GM19328 (cell line): ENCODE results near the gene NHSL2.
"Not testable (repeated sequence)": the region's sequence is repeated elsewhere in the genome, so short reads cannot be mapped to it uniquely, and the experiment has no call there.

Source experiments
- ATAC-seq: cut with Tn5 transposase; IDR thresholded peaks from one replicate; pipeline ENCODE4 v1.9.1; 2021; ENCODE audit warnings: mild to moderate bottlenecking, moderate library complexity; ENCODE audit not compliant: unreplicated experiment

NHSL2 gene

DNA sequence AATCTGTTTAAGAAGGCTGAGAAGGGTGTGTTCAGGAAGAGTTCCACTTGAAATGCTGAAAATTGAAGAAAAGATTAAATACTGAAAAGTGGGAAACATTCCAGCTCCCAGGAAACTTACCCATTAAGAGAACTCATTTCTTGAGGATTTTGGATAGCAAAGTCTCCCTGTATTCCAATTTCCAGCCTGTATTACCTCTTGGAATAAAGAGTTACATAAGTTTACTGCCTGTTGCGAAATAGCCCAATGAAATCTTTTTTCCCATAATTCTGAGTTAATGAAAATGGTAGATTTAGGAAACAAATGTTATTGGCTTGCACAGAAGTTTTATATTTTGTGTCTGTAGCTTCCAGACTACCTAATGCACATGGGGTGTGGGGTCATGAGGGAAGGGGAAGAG, 12.0 kb downstream of the NHSL2 start:
- no peak for ATAC-seq

DNA sequence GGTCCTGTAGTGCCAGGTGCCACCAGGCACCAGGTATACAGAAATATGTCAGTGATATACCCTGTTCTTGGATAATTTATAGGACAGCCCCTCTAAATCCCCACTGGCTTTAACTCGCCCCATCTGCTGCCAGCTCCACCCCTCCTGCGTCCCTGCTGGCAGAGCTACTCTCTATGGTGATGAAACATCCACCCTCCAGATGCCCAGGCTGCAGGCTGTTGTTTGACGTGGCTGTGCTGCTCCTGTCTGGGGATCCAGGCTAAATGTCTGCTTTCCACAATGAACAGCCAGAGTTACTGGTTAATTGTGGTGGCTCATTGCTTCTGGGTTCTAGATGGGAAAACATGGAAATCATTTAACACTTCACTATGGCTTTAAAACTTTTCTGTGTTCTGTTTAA, 12.9 kb downstream of the NHSL2 start:
- no peak for ATAC-seq

GRCh38 chrX:71927040-71927439, 16.4 kb downstream of the NHSL2 start:
- no peak for ATAC-seq

DNA sequence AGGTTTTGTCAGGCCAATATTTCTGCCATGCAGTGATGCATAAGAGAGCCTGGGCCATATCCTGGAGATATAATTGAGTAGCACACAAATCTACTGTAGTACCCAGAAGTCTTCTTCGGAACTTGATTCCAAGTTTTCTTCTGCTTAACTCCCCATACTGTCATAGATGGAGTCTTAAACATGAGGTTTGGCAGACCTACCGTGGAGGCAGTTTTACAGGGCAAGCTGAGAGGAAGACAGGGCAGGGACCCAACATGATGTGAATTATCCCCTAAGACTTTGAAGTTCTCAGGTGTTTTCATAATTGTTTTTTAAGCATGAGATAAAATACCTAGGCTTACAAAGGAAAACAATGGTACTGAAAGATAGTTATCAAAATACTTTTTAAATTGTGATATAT, 18.2 kb downstream of the NHSL2 start:
- ATAC-seq: no peak

GRCh38 chrX:71930298-71930697, 19.7 kb downstream of the NHSL2 start:
- no peak for ATAC-seq

DNA sequence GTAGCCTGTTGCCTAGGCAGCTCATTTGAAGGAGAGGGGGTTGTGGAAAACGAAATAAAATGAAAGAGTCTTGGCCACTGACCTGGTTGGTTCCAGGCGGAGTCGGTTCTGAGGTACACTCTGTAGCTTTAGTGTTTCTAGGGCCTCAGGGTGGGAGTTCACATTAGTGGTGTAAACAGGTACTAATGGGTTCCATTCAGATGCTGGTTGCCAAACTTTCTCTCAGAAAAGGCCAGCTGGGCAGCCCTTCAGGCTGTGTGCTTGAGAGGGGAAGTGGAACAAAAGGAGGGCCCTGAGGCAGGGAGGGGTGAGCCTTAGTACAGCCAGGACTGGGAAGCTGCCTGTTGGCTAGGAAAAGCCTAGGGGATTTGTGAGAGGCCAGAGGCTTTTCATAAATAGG, 24.8 kb downstream of the NHSL2 start:
- ATAC-seq: no peak

DNA sequence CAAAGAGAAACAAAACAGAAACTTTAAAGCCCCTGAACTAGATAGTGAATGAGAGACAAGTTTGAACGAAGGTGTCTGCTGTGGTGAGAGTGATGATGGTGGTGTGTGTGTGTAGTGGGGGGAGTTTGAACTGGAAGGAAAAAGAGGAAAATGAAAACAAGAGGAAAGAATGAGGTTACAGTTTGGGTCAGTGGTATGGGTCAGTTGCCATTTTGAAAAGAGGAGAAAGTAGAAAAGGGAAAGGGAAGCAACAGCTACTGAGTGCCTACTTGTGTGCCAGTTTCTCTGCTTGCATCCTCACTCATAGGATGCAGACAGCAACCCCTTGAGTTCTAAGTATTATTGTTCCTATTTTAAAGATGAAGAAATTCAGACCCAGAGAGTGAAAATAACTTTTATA, 26.0 kb downstream of the NHSL2 start:
- no peak for ATAC-seq

DNA sequence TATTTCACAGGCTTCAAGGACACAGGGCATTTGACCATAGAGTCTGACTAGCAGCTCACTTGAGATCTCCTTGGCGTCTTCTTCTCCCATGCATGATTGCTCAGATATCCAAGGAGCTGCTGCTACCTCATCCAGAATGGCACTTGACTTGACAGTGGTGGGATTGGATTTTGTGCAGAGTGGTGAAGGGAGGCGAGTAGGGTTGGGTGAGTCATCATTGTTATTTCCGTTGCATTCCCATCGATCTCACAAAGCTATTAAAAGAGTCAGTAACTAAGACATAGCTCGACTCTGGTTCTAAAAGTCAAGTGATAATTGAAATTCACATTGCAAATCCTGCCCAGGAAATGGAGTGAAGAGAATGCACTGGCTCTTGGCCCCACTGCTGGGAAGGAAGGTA, 27.7 kb downstream of the NHSL2 start:
- ATAC-seq: no peak

DNA sequence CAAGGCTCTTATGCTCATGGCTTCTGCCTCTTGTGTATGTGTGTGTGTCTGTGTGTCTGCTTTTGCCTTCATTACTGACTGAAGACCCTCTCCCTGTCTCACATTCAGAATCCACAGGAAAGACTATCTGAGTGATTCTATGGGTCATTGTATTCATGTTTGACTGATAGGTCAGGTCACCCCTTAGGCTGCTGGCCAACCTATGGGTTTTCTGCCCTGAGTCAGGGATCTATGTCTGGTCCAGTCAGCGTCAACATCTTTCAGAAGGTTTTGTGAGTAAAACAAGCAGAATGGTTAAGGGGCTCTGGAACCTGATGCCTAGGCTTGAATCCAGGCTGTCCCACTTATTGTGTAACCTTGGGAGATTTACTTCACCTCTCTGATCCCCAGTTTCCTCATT, 30.5 kb downstream of the NHSL2 start:
- ATAC-seq: no peak

- ATAC-seq: no peak
Measured at GRCh38 chrX:71941776-71942175, 31.1 kb downstream of the NHSL2 start.

- ATAC-seq: no peak
Measured at GRCh38 chrX:71944369-71944768, 33.7 kb downstream of the NHSL2 start.

- no peak for ATAC-seq
Measured at GRCh38 chrX:71945237-71945805, 34.7 kb downstream of the NHSL2 start.

DNA sequence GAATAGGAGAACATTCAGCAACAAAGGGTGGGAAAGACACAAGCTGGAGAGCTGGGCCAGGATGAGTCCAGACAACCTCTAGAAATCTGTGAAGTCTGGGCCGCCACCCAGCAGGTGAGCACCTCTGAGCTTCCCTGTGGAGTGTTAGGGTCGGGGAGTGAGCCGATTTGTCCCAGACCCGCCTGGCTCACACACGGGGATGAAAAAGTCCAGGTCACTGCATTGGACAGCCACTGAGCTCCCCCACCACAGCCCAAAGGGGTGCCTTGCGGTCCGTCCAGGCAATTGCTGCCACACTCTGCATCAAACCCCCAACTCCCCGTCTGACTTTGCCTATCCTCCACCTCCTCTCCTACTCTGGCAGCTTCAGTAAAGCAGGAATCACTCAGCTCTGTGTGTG, 38.7 kb downstream of the NHSL2 start:
- no peak for ATAC-seq

DNA sequence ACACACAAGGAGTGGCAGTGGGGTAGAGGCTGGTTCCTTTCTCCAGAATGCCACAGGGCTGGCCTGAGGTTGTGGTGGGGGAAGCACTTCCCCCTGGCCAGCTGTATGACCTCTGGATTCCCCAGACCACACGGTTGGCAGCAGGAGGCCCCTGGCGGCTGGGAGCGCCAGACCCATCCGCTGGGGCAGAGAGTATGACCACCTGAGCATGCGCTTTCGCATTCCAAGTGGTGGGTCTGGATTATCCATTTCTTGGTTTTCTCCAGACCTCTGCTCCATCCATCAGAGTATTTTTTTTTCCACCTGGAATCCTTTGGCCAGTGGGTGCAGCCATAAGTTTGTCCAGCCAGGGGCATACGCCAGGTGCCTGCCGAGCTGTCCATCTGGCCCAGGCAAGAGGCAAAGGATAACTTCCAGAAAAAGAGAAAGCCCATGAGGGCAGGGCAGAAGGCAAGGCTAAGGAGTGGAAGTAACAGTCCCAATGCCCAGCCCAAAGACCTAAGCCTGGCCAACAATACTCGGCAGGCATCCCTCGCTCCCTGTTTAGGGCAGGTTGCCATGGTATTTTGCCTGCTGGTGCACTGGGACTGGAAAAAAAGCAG, 39.3 kb downstream of the NHSL2 start:
- ATAC-seq: no peak

GRCh38 chrX:71953391-71953790, 42.7 kb downstream of the NHSL2 start:
- ATAC-seq: no peak

- no peak for ATAC-seq
Measured at GRCh38 chrX:71953946-71954345, 43.3 kb downstream of the NHSL2 start.

DNA sequence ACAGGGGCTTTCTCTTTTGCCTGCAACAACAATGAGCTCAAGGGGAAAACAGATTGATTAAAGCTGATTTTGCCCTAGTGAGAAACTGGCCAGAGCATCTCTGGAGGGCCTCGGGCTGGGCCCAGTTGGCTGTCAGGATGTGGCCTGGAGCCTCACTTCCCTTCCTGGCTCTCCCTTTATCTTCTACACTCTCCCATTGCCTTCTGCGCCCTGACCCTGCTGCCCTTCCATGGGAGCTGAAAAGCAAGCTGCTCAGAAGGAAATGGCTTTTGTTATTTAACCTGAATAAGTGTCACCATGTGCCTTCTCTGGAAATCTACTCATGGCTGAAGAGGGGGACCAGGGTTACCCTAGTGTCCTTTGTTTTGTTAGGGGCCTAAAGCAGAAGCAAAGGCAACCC, 43.8 kb downstream of the NHSL2 start:
- ATAC-seq: no peak

DNA sequence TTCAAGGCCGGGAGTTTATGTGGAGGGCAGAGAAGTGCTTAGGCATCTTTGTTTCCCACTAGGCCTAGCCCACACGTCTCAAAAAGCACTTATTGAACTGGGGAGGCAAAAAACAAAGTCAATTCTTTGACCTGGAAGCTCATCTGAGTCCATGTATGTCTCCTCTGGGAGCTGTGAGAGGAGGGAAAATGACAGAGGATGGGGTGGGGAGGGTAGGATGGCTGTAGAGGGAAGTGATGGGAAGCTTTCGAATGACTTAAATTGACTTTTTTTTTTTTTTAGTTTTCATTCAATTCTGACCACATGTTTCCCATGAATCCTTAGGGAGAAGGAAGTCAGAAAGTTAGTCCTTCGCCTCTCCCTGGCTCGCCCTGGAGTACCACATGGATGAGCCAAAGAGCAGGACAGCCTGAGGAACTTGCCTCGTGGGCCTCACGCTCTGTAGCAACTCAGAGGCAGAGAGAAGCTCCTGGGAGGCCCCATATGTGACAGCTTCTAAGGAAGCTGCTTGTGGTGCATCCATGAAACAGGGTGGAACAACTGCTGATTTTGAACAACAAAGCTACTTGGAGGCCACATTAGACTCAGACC, 45.0 kb downstream of the NHSL2 start:
- no peak for ATAC-seq

DNA sequence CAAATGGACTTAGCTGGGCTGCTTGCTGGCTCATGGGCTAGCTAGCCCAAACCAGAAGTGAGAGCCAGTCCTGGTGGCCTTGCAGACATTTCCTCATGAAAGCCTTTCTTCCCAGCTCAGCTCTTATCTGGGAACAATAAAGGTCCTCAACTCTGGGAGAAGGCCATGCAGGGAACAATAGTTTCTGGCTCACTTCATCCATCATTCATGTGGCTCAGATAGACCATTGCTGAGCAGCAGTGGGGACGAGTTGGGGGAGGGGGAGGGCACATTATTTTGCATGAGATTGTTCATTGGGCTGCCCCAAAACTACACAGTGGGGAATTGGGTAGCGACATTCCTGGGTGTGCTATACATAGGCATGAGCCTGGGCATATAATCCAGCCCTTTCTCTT, 47.6 kb downstream of the NHSL2 start:
- ATAC-seq: no peak

GRCh38 chrX:71964184-71964583, 53.5 kb downstream of the NHSL2 start:
- not testable (repeated sequence) for ATAC-seq

DNA sequence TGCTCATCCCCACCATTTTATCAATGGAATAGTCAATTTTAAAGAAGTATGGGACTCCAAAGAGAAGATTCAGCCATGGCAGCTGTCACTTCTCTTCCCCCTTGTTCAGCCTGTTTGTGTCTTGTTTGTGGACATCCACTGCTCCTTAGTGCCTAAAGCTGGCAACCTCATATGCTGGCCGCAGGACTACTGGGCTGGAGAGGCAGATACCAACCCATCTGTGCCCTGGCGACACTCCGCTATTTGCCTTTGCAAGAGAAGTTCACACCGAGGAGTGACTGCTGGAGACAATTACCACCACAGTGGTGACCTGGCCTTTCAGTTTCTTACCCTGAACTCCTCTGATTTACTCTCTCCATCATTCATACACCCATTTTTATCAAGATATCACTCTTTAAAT, 64.3 kb downstream of the NHSL2 start:
- ATAC-seq: no peak

- no peak for ATAC-seq
Measured at GRCh38 chrX:71976753-71977152, 66.1 kb downstream of the NHSL2 start.

- no peak for ATAC-seq
Measured at GRCh38 chrX:71978164-71978563, 67.5 kb downstream of the NHSL2 start.
